Lower leg skin (tissue), 4 donors: ENCODE measurements around the gene CYFIP1. TPM values are rescaled to one million over a fixed set of nuclear protein-coding genes. Genes with fewer than 3 reads are reported as not detected.
"Not testable (repeated sequence)": the region's sequence is repeated elsewhere in the genome, so short reads cannot be mapped to it uniquely, and the experiment has no call there.

Experiments used
- DNase-seq, 2 donors: peaks; one replicate each; pipeline ENCODE4 v3.0.0-alpha.2; 2019; ENCODE audit warnings: low spot score in 2 of 2
- H3K4me3 ChIP-seq: fragments of 200-600 bp; sonication (generic); 2 replicates; pipeline ENCODE4 v1.5.1; 2017; ENCODE audit warnings: mild to moderate bottlenecking, low read depth; ENCODE audit not compliant: poor library complexity, severe bottlenecking
- CTCF ChIP-seq, 3 donors: fragments of 450-650 bp; IDR thresholded peaks; one replicate each; pipeline ENCODE4 v1.5.1; 2016; ENCODE audit warnings: antibody characterized with exemption in 3 of 3, mild to moderate bottlenecking in 3 of 3, moderate library complexity in 2 of 3
- POLR2A ChIP-seq, 2 donors: fragments of 450-650 bp; IDR thresholded peaks; one replicate each; pipeline ENCODE4 v1.6.1; 2016 to 2017; ENCODE audit warnings: antibody characterized with exemption in 2 of 2, mild to moderate bottlenecking in 1 of 2, moderate library complexity in 1 of 2
- WGBS, 2 donors: methylation state at CpG; one replicate each; pipeline ENCODE4 v1.1.5; 2018; 5-methylcytosine and 5-hydroxymethylcytosine counted together
- intact Hi-C: fragments of 100-400 bp; cut with DNase I; formaldehyde crosslinking; loops from one replicate; pipeline ENCODE4 v1.15.0; 2023; ENCODE audit warnings: low total_unique reads
- total RNA-seq, 4 donors: library from RNA; depleted of rRNA; stranded (reverse); fragments of >200 nt; gene quantifications; one replicate each; pipeline ENCODE4 v1.1.0, GENCODE V29; 2016

The CYFIP1 gene
- total RNA-seq, 4 donors from 2014 or later, result 81.0 to 108 (median 94.6) TPM

GRCh38 chr15:22988811-22989210 is 8.6 kb upstream of the CYFIP1 start:
- TF ChIP-seq CTCF (IDR thresholded peaks at IDR 0.05) (no peak), POLR2A (IDR thresholded peaks at IDR 0.05) (no peak)
- no peak overlapping the region for H3K4me3 ChIP-seq
- intact Hi-C loops, result no loop called here
- DNase-seq, result peak in 1 of 2 donors; percentile 10
- WGBS, 2 donors, result 92% methylated on average over 7 of the region's 7 CpGs

- intact Hi-C loops, DNase-seq, H3K4me3 ChIP-seq: not testable (repeated sequence)
- WGBS, 2 donors, result 86% methylated on average over 11 of the region's 11 CpGs
These were observed 1.8 kb upstream of the CYFIP1 start for GRCh38 chr15:22981931-22982330.

- TF ChIP-seq POLR2A (IDR thresholded peaks at IDR 0.05), result no peak
- no peak for TF ChIP-seq CTCF (IDR thresholded peaks at IDR 0.05)
- peak in 1 of 2 donors; percentile 72 for DNase-seq
- intact Hi-C loops, result no loop called here
- H3K4me3 ChIP-seq, result peak overlapping the region; percentile 95
- 66% methylated on average over 30 of the region's 30 CpGs for WGBS, 2 donors
These were observed 1.1 kb upstream of the CYFIP1 start for GRCh38 chr15:22981051-22981840.

GRCh38 chr15:22979238-22980188 is 655 bp downstream of the CYFIP1 start:
- intact Hi-C loops, result no loop called here
- H3K4me3 ChIP-seq, result peak overlapping the region; percentile 95
- TF ChIP-seq POLR2A (IDR thresholded peaks at IDR 0.05) (no peak), CTCF (IDR thresholded peaks at IDR 0.05) (no peak)
- peak in 1 of 2 donors; percentile 88 for DNase-seq
- 0% methylated on average over 31 to 56 of the region's 88 CpGs for WGBS, 2 donors

GRCh38 chr15:22978691-22979237 is 1.4 kb downstream of the CYFIP1 start:
- TF ChIP-seq POLR2A (IDR thresholded peaks at IDR 0.05) (no peak), CTCF (IDR thresholded peaks at IDR 0.05) (no peak)
- intact Hi-C loops, result no loop called here
- 15 to 16% methylated on average over 22 of the region's 22 CpGs for WGBS, 2 donors
- H3K4me3 ChIP-seq, result peak overlapping the region; percentile 95
- no peak for DNase-seq

GRCh38 chr15:22974745-22975144 is 5.4 kb downstream of the CYFIP1 start:
- intact Hi-C loops, result no loop called here
- TF ChIP-seq POLR2A (IDR thresholded peaks at IDR 0.05) (no peak), CTCF (IDR thresholded peaks at IDR 0.05) (no peak)
- 67 to 70% methylated on average over 4 of the region's 4 CpGs for WGBS, 2 donors
- H3K4me3 ChIP-seq, result no peak overlapping the region
- DNase-seq, result no peak
